K562 (cell line): ENCODE measurements around the gene ADSS1. TPM values are rescaled to one million over a fixed set of nuclear protein-coding genes. Genes with fewer than 3 reads are reported as not detected.

Experiments
- ATAC-seq: fragments of 200-7000 bp; cut with Tn5 transposase; 3 replicates; pipeline ENCODE4 v1.9.1; 2020; ENCODE audit warnings: moderate library complexity
- BruUV-seq: library from RNA; stranded (reverse); fragments of 400-500 nt; replicated peaks from 2 replicates; lab custom pipeline; 2021; lab: Mats Ljungman, UMichigan
- CTCF ChIA-PET: fragments of 300-600 bp; formaldehyde crosslinking; extraction: SDS; loops from one replicate; lab custom pipeline; 2021; ENCODE audit warnings: low intra/inter-chr PET ratio; lab: Yijun Ruan, JAX
- POLR2A ChIA-PET: fragments of 300-600, 350-650 bp; sonication (Branson Sonifier 250); formaldehyde crosslinking; extraction: SDS; loops from one replicate; lab custom pipeline; 2021; ENCODE audit warnings: antibody characterized with exemption, inconsistent platforms; lab: Yijun Ruan, JAX
- DNase-seq, 4 experiments: peaks; one replicate each; pipeline versions ENCODE4 v3.0.0 to v3.0.0-alpha.2; 2011 to 2018; ENCODE audit warnings: low spot score in 3 of 4, mixed read lengths in 3 of 4; ENCODE audit errors: extremely low read depth in 1 of 4
- FAIRE-seq: peaks from 2 replicates; lab custom pipeline; 2011; peaks lifted over from hg19 to GRCh38; lab: Jason Lieb, UNC
- H2AFZ ChIP-seq: 2 replicates; pipeline ENCODE4 v1.6.0; 2011; ENCODE audit warnings: low read depth, low read length, control low read depth, inconsistent platforms
- H3K27ac ChIP-seq: fragments of 200-600 bp; 3 replicates; pipeline ENCODE4 v1.8.0; 2011; ENCODE audit warnings: low read depth, mild to moderate bottlenecking, control low read depth, inconsistent platforms, low read length, moderate library complexity, mixed read lengths; ENCODE audit errors: extremely low read depth
- H3K27me3 ChIP-seq, 2 experiments: fragments of 300-600 bp in 1 of 2; 2 replicates in 1 of 2; 3 replicates in 1 of 2; pipeline versions ENCODE4 v1.6.0 to v1.8.0; 2011; ENCODE audit warnings: inconsistent platforms in 2 of 2, low read length in 2 of 2, mild to moderate bottlenecking in 1 of 2, mixed read lengths in 1 of 2, moderate library complexity in 1 of 2; ENCODE audit not compliant: control insufficient read depth in 2 of 2, insufficient read depth in 2 of 2
- H3K36me3 ChIP-seq: fragments of 300-600 bp; 3 replicates; pipeline ENCODE4 v1.8.0; 2011; ENCODE audit warnings: mild to moderate bottlenecking, low read length, inconsistent platforms; ENCODE audit not compliant: control insufficient read depth, insufficient read depth
- H3K4me1 ChIP-seq, 2 experiments: fragments of 200-600 bp in 1 of 2; replicated peaks in 1 of 2; 2 replicates in 1 of 2; 3 replicates in 1 of 2; pipeline versions ENCODE4 v1.5.1 to v1.8.0; 2011; ENCODE audit warnings: inconsistent platforms in 2 of 2, low read length in 2 of 2, mild to moderate bottlenecking in 1 of 2, mixed read lengths in 1 of 2, moderate library complexity in 1 of 2; ENCODE audit not compliant: control insufficient read depth in 2 of 2, insufficient read depth in 2 of 2
- H3K4me2 ChIP-seq: 2 replicates; pipeline ENCODE4 v1.6.1; 2011; ENCODE audit warnings: low read length, control low read depth, inconsistent platforms, mixed read lengths; ENCODE audit not compliant: insufficient read depth
- H3K4me3 ChIP-seq: fragments of 200-600 bp; sonication (generic), shearing (Covaris generic); 2 replicates; pipeline ENCODE4 v1.5.1; 2016; ENCODE audit warnings: control low read depth, inconsistent platforms
- H3K79me2 ChIP-seq: fragments of 200-600 bp; 3 replicates; pipeline ENCODE4 v1.8.0; 2011; ENCODE audit warnings: low read length, inconsistent platforms; ENCODE audit not compliant: control insufficient read depth, insufficient read depth
- H3K9ac ChIP-seq, 2 experiments: 2 replicates each; pipeline versions ENCODE4 v1.6.0 to v1.6.1; 2011; ENCODE audit warnings: low read depth in 2 of 2, low read length in 2 of 2, control low read depth in 1 of 2, inconsistent platforms in 1 of 2, mild to moderate bottlenecking in 1 of 2, mixed read lengths in 1 of 2; ENCODE audit not compliant: insufficient read depth in 1 of 2
- H3K9me1 ChIP-seq: one replicate; pipeline ENCODE4 v1.6.0; 2011; ENCODE audit warnings: inconsistent platforms, mild to moderate bottlenecking, low read length, moderate library complexity; ENCODE audit not compliant: control insufficient read depth, insufficient read depth
- H3K9me3 ChIP-seq: replicated peaks from 2 replicates; pipeline ENCODE4 v1.5.1; 2011; ENCODE audit warnings: low read depth, low read length, inconsistent platforms; ENCODE audit not compliant: control insufficient read depth, insufficient read depth
- H4K20me1 ChIP-seq: replicated peaks from 2 replicates; pipeline ENCODE4 v1.6.1; 2011; ENCODE audit warnings: low read length, inconsistent platforms, mixed read lengths; ENCODE audit not compliant: control insufficient read depth, insufficient read depth
- CBX5 ChIP-seq: IDR thresholded peaks from 2 replicates; pipeline ENCODE4 v1.6.1; 2014; ENCODE audit warnings: low read depth, borderline replicate concordance
- CREB3L1 ChIP-seq: fragments of 450-650 bp; IDR thresholded peaks from 2 replicates; pipeline ENCODE4 v1.6.1; 2014; ENCODE audit warnings: low read depth, mild to moderate bottlenecking, moderate library complexity, borderline replicate concordance
- ESRRA ChIP-seq: fragments of 450-650 bp; IDR thresholded peaks from 2 replicates; pipeline ENCODE4 v1.6.1; 2014; ENCODE audit warnings: low read depth, mild to moderate bottlenecking, moderate library complexity, borderline replicate concordance
- HMGN3 ChIP-seq: IDR thresholded peaks from 2 replicates; pipeline ENCODE4 v1.6.1; 2011; ENCODE audit warnings: borderline replicate concordance, low read depth, mild to moderate bottlenecking, mixed read lengths, low read length; ENCODE audit not compliant: insufficient read length; ENCODE audit errors: extremely low read depth
- MAZ ChIP-seq, 2 experiments: fragments of 450-650 bp in 1 of 2; sonication (generic) in 1 of 2; formaldehyde crosslinking; IDR thresholded peaks in 1 of 2; conservative IDR thresholded peaks in 1 of 2; 2 replicates each; pipeline versions ENCODE4 v1.4.0 to v1.5.0; 2020; ENCODE audit warnings: mild to moderate bottlenecking in 1 of 2, missing genetic modification reagents in 1 of 2
- MLX ChIP-seq, 2 experiments: fragments of 450-650 bp in 1 of 2; sonication (generic) in 1 of 2; formaldehyde crosslinking; conservative IDR thresholded peaks; 2 replicates each; pipeline versions ENCODE4 v1.4.0 to v1.8.1; 2020 to 2022; ENCODE audit warnings: mild to moderate bottlenecking in 1 of 2, missing genetic modification reagents in 1 of 2
- MYC ChIP-seq, 2 experiments: fragments of 250-450 bp in 1 of 2; sonication (Bioruptor Pico) in 1 of 2; IDR thresholded peaks; 2 replicates each; pipeline versions ENCODE4 v1.5.1 to v1.6.1; 2012 to 2021; ENCODE audit warnings: low read depth in 2 of 2, borderline replicate concordance in 1 of 2, improper control_type of control experiment in 1 of 2, low read length in 1 of 2, mild to moderate bottlenecking in 1 of 2, moderate library complexity in 1 of 2
- NEUROD1 ChIP-seq: fragments of 150-350 bp; IDR thresholded peaks from 2 replicates; pipeline ENCODE4 v1.6.1; 2014; ENCODE audit warnings: borderline replicate concordance, low read length, low read depth; ENCODE audit not compliant: partially characterized antibody
- RB1 ChIP-seq: fragments of 450-650 bp; IDR thresholded peaks from 2 replicates; pipeline ENCODE4 v1.6.1; 2017; ENCODE audit warnings: low read depth, mild to moderate bottlenecking
- SMC3 ChIP-seq: conservative IDR thresholded peaks from 2 replicates; pipeline ENCODE4 v1.6.1; 2011; ENCODE audit warnings: low read depth, low read length, improper control_type of control experiment; ENCODE audit not compliant: insufficient read depth
- WHSC1 ChIP-seq: IDR thresholded peaks from one replicate; pipeline ENCODE4 v1.6.1; 2012; ENCODE audit warnings: low read length, control low read depth, inconsistent platforms
- ZNF431 ChIP-seq: sonication (generic); formaldehyde crosslinking; IDR thresholded peaks from 2 replicates; pipeline ENCODE4 v1.8.0; 2022; ENCODE audit warnings: mild to moderate bottlenecking, missing genetic modification reagents
- WGBS: fragments of 100-300 bp; shearing (Covaris generic); methylation state at CpG from one replicate; pipeline ENCODE4 v1.1.6; 2016; ENCODE audit warnings: low coverage, mixed read lengths; ENCODE audit not compliant: insufficient coverage; ENCODE audit errors: missing lambda C conversion rate; 5-methylcytosine and 5-hydroxymethylcytosine counted together
- in situ Hi-C: fragments of 300-500 bp; cut with MboI; formaldehyde crosslinking; loops from 4 replicates; pipeline ENCODE4 v1.15.0; 2018; ENCODE audit warnings: inconsistent platforms, mixed read lengths
- intact Hi-C: fragments of 100-400 bp; cut with micrococcal nuclease; formaldehyde crosslinking; loops from 2 replicates; pipeline ENCODE4 v1.14.2; 2022
- polyA plus RNA-seq, 8 experiments: library from polyadenylated mRNA; depleted of rRNA in 4 of 8; stranded (reverse) in 5 of 8; unstranded in 3 of 8; fragments of >200 nt; fragmentation: Nextera tagmentation in 2 of 8; fragmentation: Illumina TruSeq in 1 of 8; extraction: Ambion mirVana in 2 of 8; extraction: Trizol in 1 of 8; gene quantifications; 2 replicates each; pipeline versions ENCODE4 v1.2.1 to v1.2.3, GENCODE V29; 2011 to 2014; ENCODE audit warnings: inconsistent platforms in 1 of 8, missing spikeins in 1 of 8
- total RNA-seq, 7 experiments: library from RNA; depleted of rRNA in 6 of 7; stranded (reverse); fragments of >200 nt in 6 of 7; fragmentation: Illumina TruSeq in 2 of 7; extraction: Trizol in 2 of 7; gene quantifications; 2 replicates each; pipeline versions ENCODE4 v1.2.1 to v1.2.3, GENCODE V29; 2011 to 2021; ENCODE audit warnings: low replicate concordance in 1 of 7
- TF ChIP-seq, protein P1 (sequence below), 3 experiments: IDR thresholded peaks in 2 of 3; conservative IDR thresholded peaks in 1 of 3; 2 replicates each; pipeline ENCODE4 v1.5.1; 2011 to 2012; ENCODE audit warnings: low read length in 3 of 3, mild to moderate bottlenecking in 3 of 3, control low read depth in 2 of 3, improper control_type of control experiment in 1 of 3, inconsistent platforms in 1 of 3, low read depth in 1 of 3, mixed read lengths in 1 of 3, moderate library complexity in 1 of 3; ENCODE audit not compliant: insufficient read depth in 2 of 3
- TF ChIP-seq, protein P2 (sequence below): sonication (generic); formaldehyde crosslinking; IDR thresholded peaks from 2 replicates; pipeline ENCODE4 v1.8.0; 2022; ENCODE audit warnings: missing genetic modification reagents, mild to moderate bottlenecking, moderate library complexity, borderline replicate concordance

The ADSS1 gene
- total and polyA plus RNA-seq, 9 of the 15 experiments (the other 6 are each of a cell fraction or from before 2014, with no cell fraction given): 0.53 to 5.9 (median 3.9) TPM

DNA sequence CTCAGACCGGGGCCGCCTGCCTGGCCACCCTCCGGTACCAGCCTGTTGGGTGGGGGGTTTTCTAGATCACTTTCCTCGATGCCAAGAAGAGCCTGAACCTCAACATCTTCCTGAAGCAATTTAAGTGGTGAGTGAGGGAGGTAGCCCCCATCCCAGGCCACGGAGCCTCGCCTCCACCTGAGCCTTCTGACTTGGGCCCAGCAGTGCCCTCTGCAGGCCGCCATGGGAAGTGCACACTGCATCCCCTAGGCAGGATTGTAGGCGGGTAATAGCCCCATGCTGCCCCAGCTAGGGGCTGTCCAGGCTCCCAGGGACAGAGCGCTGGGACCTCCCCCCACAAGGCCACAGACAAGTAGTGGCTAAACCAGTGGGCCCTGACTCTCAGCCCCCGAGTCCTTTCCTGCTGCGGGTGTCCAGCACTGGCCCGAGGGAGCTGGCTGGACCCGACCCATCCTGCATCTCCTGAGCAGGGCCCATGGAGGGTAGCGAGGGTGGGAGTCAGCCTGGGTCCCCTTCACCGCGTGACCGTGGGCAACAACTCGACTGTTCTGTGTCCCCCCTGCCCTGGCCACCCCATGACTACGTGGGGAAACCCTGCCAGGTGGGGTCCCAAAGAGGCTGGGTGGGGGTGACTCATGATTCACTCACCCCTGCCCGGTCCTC lies 15.3 kb upstream of the ADSS1 start:
- intact Hi-C loops: loop anchor here (1.0 kb wide), 1 partner anchor 58 kb away; no protein-coding TSS in a partner anchor
- ATAC-seq (peak; percentile 96), DNase-seq (peak; percentile 75 to 85 (median 77)), FAIRE-seq (peak; percentile 74)
- CTCF ChIA-PET: interaction anchor here (2.2 kb wide), 1 partner anchor 58 kb away, joined by 21 read pairs; no protein-coding TSS in a partner anchor
- POLR2A ChIA-PET: interaction anchor here (0.6 to 1.0 kb wide), 3 partner anchors 9 to 13 kb away, joined by 3 to 4 read pairs (median 3); no protein-coding TSS in a partner anchor
- H3K79me2 ChIP-seq: no peaks in the 10 kb centered on the region
- BruUV-seq: no TSS peak
- in situ Hi-C loops: no loop called here
- H3K4me2 ChIP-seq: no peak overlapping the region
- H3K9me1 ChIP-seq: no peaks in the 10 kb centered on the region
- no peaks in the 10 kb centered on the region for H3K27me3 ChIP-seq
- H3K36me3 ChIP-seq: peaks cover 10% of the 10 kb centered on the region; the same call in 1 of the 3 replicates
- WGBS: 27% methylated on average over 14 of the region's 20 CpGs
- H2AFZ ChIP-seq: no peak overlapping the region
- H3K4me3 ChIP-seq: no peak overlapping the region
- no peaks in the 10 kb centered on the region for H4K20me1 ChIP-seq
- H3K4me1 ChIP-seq: peaks cover 0 to 34% of the 10 kb centered on the region in 2 experiments; a peak in 2 of 5 replicates
- H3K9me3 ChIP-seq: no peaks in the 10 kb centered on the region
- no peak overlapping the region for H3K9ac ChIP-seq
- no peak overlapping the region for H3K27ac ChIP-seq
- TF ChIP-seq WHSC1 (no peak), CREB3L1 (no peak), ESRRA (no peak), MAZ (CRISPR knock-in tag; conservative IDR thresholded peaks at IDR 0.05 in 1 of 2, IDR thresholded peaks at IDR 0.05 in 1 of 2) (peak in 1 of 2 experiments; percentile 66; a peak in 2 of 4 replicates), ZNF431 (no peak), MYC (IDR thresholded peaks at IDR 0.05; ENCODE audit: low read depth, low read length) (0 out of 2 replicates have a peak, but pooled peaks have one; percentile 13), MYC (CRISPR knock-in tag; IDR thresholded peaks at IDR 0.05; ENCODE audit: borderline replicate concordance, low read depth) (no peak), NEUROD1 (no peak), RB1 (0 out of 2 replicates have a peak, but pooled peaks have one; percentile 19), CBX5 (no peak), HMGN3 (peak; percentile 2), SMC3 (peak; percentile 59), MLX (CRISPR knock-in tag; conservative IDR thresholded peaks at IDR 0.05) (no peak)
- TF ChIP-seq, protein P1, sequence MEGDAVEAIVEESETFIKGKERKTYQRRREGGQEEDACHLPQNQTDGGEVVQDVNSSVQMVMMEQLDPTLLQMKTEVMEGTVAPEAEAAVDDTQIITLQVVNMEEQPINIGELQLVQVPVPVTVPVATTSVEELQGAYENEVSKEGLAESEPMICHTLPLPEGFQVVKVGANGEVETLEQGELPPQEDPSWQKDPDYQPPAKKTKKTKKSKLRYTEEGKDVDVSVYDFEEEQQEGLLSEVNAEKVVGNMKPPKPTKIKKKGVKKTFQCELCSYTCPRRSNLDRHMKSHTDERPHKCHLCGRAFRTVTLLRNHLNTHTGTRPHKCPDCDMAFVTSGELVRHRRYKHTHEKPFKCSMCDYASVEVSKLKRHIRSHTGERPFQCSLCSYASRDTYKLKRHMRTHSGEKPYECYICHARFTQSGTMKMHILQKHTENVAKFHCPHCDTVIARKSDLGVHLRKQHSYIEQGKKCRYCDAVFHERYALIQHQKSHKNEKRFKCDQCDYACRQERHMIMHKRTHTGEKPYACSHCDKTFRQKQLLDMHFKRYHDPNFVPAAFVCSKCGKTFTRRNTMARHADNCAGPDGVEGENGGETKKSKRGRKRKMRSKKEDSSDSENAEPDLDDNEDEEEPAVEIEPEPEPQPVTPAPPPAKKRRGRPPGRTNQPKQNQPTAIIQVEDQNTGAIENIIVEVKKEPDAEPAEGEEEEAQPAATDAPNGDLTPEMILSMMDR (IDR thresholded peaks at IDR 0.05 in 2 of 3, conservative IDR thresholded peaks at IDR 0.05 in 1 of 3; ENCODE audit: insufficient read depth in 2 of 3, low read depth in 1 of 3, low read length in 3 of 3): peak; percentile 87 to 88 (median 88)
- TF ChIP-seq, protein P2, sequence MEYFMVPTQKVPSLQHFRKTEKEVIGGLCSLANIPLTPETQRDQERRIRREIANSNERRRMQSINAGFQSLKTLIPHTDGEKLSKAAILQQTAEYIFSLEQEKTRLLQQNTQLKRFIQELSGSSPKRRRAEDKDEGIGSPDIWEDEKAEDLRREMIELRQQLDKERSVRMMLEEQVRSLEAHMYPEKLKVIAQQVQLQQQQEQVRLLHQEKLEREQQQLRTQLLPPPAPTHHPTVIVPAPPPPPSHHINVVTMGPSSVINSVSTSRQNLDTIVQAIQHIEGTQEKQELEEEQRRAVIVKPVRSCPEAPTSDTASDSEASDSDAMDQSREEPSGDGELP (CRISPR knock-in tag): peak; percentile 53; the same call in 1 of the 2 replicates
